Suprapubic skin (tissue), 4 donors: ENCODE measurements around the gene HIP1. TPM values are rescaled to one million over a fixed set of nuclear protein-coding genes. Genes with fewer than 3 reads are reported as not detected.
"Not testable (repeated sequence)": the region's sequence is repeated elsewhere in the genome, so short reads cannot be mapped to it uniquely, and the experiment has no call there.

Source experiments
- DNase-seq, 2 donors: peaks; one replicate each; pipeline ENCODE4 v3.0.0-alpha.2; 2019; ENCODE audit warnings: low spot score in 2 of 2
- H3K27ac ChIP-seq: fragments of 200-600 bp; sonication (generic); one replicate; pipeline ENCODE4 v1.5.1; 2019
- H3K27me3 ChIP-seq: fragments of 200-600 bp; sonication (generic); one replicate; pipeline ENCODE4 v1.5.1; 2019
- H3K36me3 ChIP-seq: fragments of 200-600 bp; sonication (generic); one replicate; pipeline ENCODE4 v1.5.1; 2019
- H3K4me1 ChIP-seq: fragments of 200-600 bp; sonication (generic); one replicate; pipeline ENCODE4 v1.5.1; 2019
- H3K4me3 ChIP-seq: fragments of 200-600 bp; sonication (generic); one replicate; pipeline ENCODE4 v1.5.1; 2019; ENCODE audit warnings: mild to moderate bottlenecking
- H3K9me3 ChIP-seq: fragments of 200-600 bp; sonication (generic); one replicate; pipeline ENCODE4 v1.5.1; 2019
- CTCF ChIP-seq, 2 donors: fragments of 200-600 bp in 1 of 2; fragments of 450-650 bp in 1 of 2; sonication (generic) in 1 of 2; IDR thresholded peaks; one replicate each; pipeline ENCODE4 v1.5.1; 2016 to 2019; ENCODE audit warnings: antibody characterized with exemption in 2 of 2, mild to moderate bottlenecking in 1 of 2, moderate library complexity in 1 of 2
- EP300 ChIP-seq: sonication (generic); formaldehyde crosslinking; IDR thresholded peaks from one replicate; pipeline ENCODE4 v1.6.1; 2017; ENCODE audit warnings: antibody characterized with exemption
- POLR2A ChIP-seq, 2 donors: fragments of 450-650 bp; IDR thresholded peaks; one replicate each; pipeline ENCODE4 v1.6.1; 2017; ENCODE audit warnings: antibody characterized with exemption in 2 of 2, mild to moderate bottlenecking in 2 of 2, moderate library complexity in 2 of 2
- POLR2AphosphoS5 ChIP-seq, 3 donors: sonication (generic); formaldehyde crosslinking; IDR thresholded peaks; one replicate each; pipeline ENCODE4 v1.6.1; 2017; ENCODE audit warnings: antibody characterized with exemption in 3 of 3
- WGBS: methylation state at CpG from one replicate; pipeline ENCODE4 v1.1.5; 2018; 5-methylcytosine and 5-hydroxymethylcytosine counted together
- total RNA-seq, 4 donors: library from RNA; depleted of rRNA; stranded (reverse); fragments of >200 nt; gene quantifications; one replicate each; pipeline ENCODE4 v1.1.0, GENCODE V29; 2016

Gene HIP1
- total RNA-seq, 4 donors from 2014 or later = 16.0 to 29.4 (median 22.3) TPM

- no peak overlapping the region for H3K27ac ChIP-seq
- TF ChIP-seq CTCF (IDR thresholded peaks at IDR 0.05) = no peak
- no peak for TF ChIP-seq POLR2AphosphoS5 (IDR thresholded peaks at IDR 0.05)
- no peak for TF ChIP-seq EP300
- H3K9me3 ChIP-seq = no peaks in the 10 kb centered on the region
- peaks cover 7% of the 10 kb centered on the region for H3K4me1 ChIP-seq
- H3K36me3 ChIP-seq = peaks cover 6% of the 10 kb centered on the region
- DNase-seq = no peak
- 53% methylated on average over 12 of the region's 15 CpGs for WGBS
- H3K27me3 ChIP-seq = no peaks in the 10 kb centered on the region
- H3K4me3 ChIP-seq = no peak overlapping the region
These were observed 139.4 kb downstream of the HIP1 start for GRCh38 chr7:75599244-75599781.

GRCh38 chr7:75596727-75597614, 141.8 kb downstream of the HIP1 start:
- H3K27ac ChIP-seq = no peak overlapping the region
- H3K4me1 ChIP-seq = peaks cover 7% of the 10 kb centered on the region
- WGBS = 82% methylated on average over 16 of the region's 16 CpGs
- no peak for TF ChIP-seq POLR2AphosphoS5 (IDR thresholded peaks at IDR 0.05)
- TF ChIP-seq POLR2A (IDR thresholded peaks at IDR 0.05) = no peak
- no peak for TF ChIP-seq CTCF (IDR thresholded peaks at IDR 0.05)
- TF ChIP-seq EP300 = no peak
- H3K36me3 ChIP-seq = peaks cover 11% of the 10 kb centered on the region
- no peak for DNase-seq
- H3K9me3 ChIP-seq = no peaks in the 10 kb centered on the region
- no peaks in the 10 kb centered on the region for H3K27me3 ChIP-seq
- no peak overlapping the region for H3K4me3 ChIP-seq

GRCh38 chr7:75595766-75596165, 143.0 kb downstream of the HIP1 start:
- peaks cover 7% of the 10 kb centered on the region for H3K4me1 ChIP-seq
- DNase-seq = no peak
- no peak overlapping the region for H3K27ac ChIP-seq
- no peak for TF ChIP-seq POLR2AphosphoS5 (IDR thresholded peaks at IDR 0.05)
- TF ChIP-seq POLR2A (IDR thresholded peaks at IDR 0.05) = no peak
- no peak for TF ChIP-seq EP300
- no peak for TF ChIP-seq CTCF (IDR thresholded peaks at IDR 0.05)
- no peaks in the 10 kb centered on the region for H3K27me3 ChIP-seq
- peaks cover 20% of the 10 kb centered on the region for H3K36me3 ChIP-seq
- no peaks in the 10 kb centered on the region for H3K9me3 ChIP-seq
- no peak overlapping the region for H3K4me3 ChIP-seq
- 93% methylated on average over 4 of the region's 4 CpGs for WGBS

GRCh38 chr7:75593500-75594184, 145.1 kb downstream of the HIP1 start:
- DNase-seq, H3K4me1 ChIP-seq, H3K9me3 ChIP-seq, H3K4me3 ChIP-seq, H3K27me3 ChIP-seq, H3K27ac ChIP-seq: not testable (repeated sequence)
- H3K36me3 ChIP-seq = peaks cover 15% of the 10 kb centered on the region
- 82% methylated on average over 12 of the region's 12 CpGs for WGBS

- no peak for DNase-seq
- over 99% methylated on average over 5 of the region's 5 CpGs for WGBS
- no peaks in the 10 kb centered on the region for H3K4me1 ChIP-seq
- no peak overlapping the region for H3K27ac ChIP-seq
- TF ChIP-seq CTCF (IDR thresholded peaks at IDR 0.05) (no peak), POLR2AphosphoS5 (IDR thresholded peaks at IDR 0.05) (no peak), POLR2A (IDR thresholded peaks at IDR 0.05) (no peak), EP300 (no peak)
- H3K36me3 ChIP-seq = peaks cover 18% of the 10 kb centered on the region
- H3K27me3 ChIP-seq = no peaks in the 10 kb centered on the region
- no peak overlapping the region for H3K4me3 ChIP-seq
- H3K9me3 ChIP-seq = no peaks in the 10 kb centered on the region
These were observed 147.1 kb downstream of the HIP1 start for GRCh38 chr7:75591467-75592255.
